Colon (tissue), 2 donors: ENCODE results near the gene ABCG4.
"Not testable (repeated sequence)": the region's sequence is repeated elsewhere in the genome, so short reads cannot be mapped to it uniquely, and the experiment has no call there.

Source experiments
- FAIRE-seq: peaks from 2 replicates; lab custom pipeline; 2012; peaks lifted over from hg19 to GRCh38; lab: Jason Lieb, UNC
- donor health status: control.
- donor health status: control.

The ABCG4 gene

GRCh38 chr11:119116235-119116594, 32.6 kb upstream of the ABCG4 start:
- no peak for FAIRE-seq

GRCh38 chr11:119116601-119117000, 32.3 kb upstream of the ABCG4 start:
- no peak for FAIRE-seq

GRCh38 chr11:119117004-119117706, 31.7 kb upstream of the ABCG4 start:
- no peak for FAIRE-seq

- no peak for FAIRE-seq
These were observed 30.6 kb upstream of the ABCG4 start for GRCh38 chr11:119118227-119118626.

- FAIRE-seq: no peak
These were observed 29.9 kb upstream of the ABCG4 start for GRCh38 chr11:119118946-119119345.

- FAIRE-seq: no peak
These were observed 28.2 kb upstream of the ABCG4 start for GRCh38 chr11:119120639-119121007.

GRCh38 chr11:119121008-119121810, 27.6 kb upstream of the ABCG4 start, which contains the start of gene HINFP:
TSS of gene HINFP (plus strand) at chr11:119121580. CDS start at chr11:119126945, 5,365 bp downstream.
- FAIRE-seq: peak; percentile 43

GRCh38 chr11:119121811-119122124, 27.1 kb upstream of the ABCG4 start:
- FAIRE-seq: no peak

GRCh38 chr11:119125821-119126220, 23.0 kb upstream of the ABCG4 start:
- FAIRE-seq: no peak

GRCh38 chr11:119126675-119127268, 22.1 kb upstream of the ABCG4 start:
- FAIRE-seq: no peak

GRCh38 chr11:119130662-119131061, 18.2 kb upstream of the ABCG4 start:
- FAIRE-seq: no peak

GRCh38 chr11:119134389-119134978, 14.4 kb upstream of the ABCG4 start:
- FAIRE-seq: no peak

- FAIRE-seq: not testable (repeated sequence)
These were observed 9.6 kb upstream of the ABCG4 start for GRCh38 chr11:119139276-119139675.

- FAIRE-seq: no peak
These were observed 3.9 kb upstream of the ABCG4 start for GRCh38 chr11:119144825-119145486.

- no peak for FAIRE-seq
These were observed 3.3 kb upstream of the ABCG4 start for GRCh38 chr11:119145551-119145950.

- no peak for FAIRE-seq
These were observed 1.1 kb upstream of the ABCG4 start for GRCh38 chr11:119147604-119148333.

GRCh38 chr11:119148720-119149017, 183 bp upstream of the ABCG4 start:
- no peak for FAIRE-seq

GRCh38 chr11:119149786-119150275, 979 bp downstream of the ABCG4 start:
- FAIRE-seq: no peak

GRCh38 chr11:119152043-119152442, 3.2 kb downstream of the ABCG4 start:
- FAIRE-seq: no peak

- no peak for FAIRE-seq
These were observed 3.8 kb downstream of the ABCG4 start for GRCh38 chr11:119152604-119153003.

- FAIRE-seq: no peak
These were observed 4.4 kb downstream of the ABCG4 start for GRCh38 chr11:119153049-119153818.
